Uterus (tissue), 4 donors: ENCODE data around the gene S100PBP. TPM values are rescaled to one million over a fixed set of nuclear protein-coding genes. Genes with fewer than 3 reads are reported as not detected.

ENCODE experiments used
- DNase-seq, 2 donors: peaks; one replicate each; pipeline ENCODE4 v3.0.0-alpha.2; 2019 to 2020
- H3K27ac ChIP-seq, 2 donors: fragments of 200-600 bp; sonication (generic); 1 replicate in 1 of 2; 2 replicates in 1 of 2; pipeline ENCODE4 v1.5.1; 2016 to 2018
- H3K27me3 ChIP-seq, 2 donors: fragments of 200-600 bp; sonication (generic); one replicate each; pipeline ENCODE4 v1.5.1; 2018 to 2019; ENCODE audit warnings: control low read depth in 1 of 2
- H3K36me3 ChIP-seq, 2 donors: fragments of 200-600 bp; sonication (generic); one replicate each; pipeline ENCODE4 v1.5.1; 2019; ENCODE audit warnings: control low read depth in 1 of 2
- H3K4me1 ChIP-seq, 2 donors: fragments of 200-600 bp; sonication (generic); one replicate each; pipeline ENCODE4 v1.5.1; 2018 to 2019; ENCODE audit warnings: control low read depth in 1 of 2
- H3K4me3 ChIP-seq, 2 donors: fragments of 200-600 bp; sonication (generic); 1 replicate in 1 of 2; 2 replicates in 1 of 2; pipeline ENCODE4 v1.5.1; 2018 to 2019; ENCODE audit warnings: mild to moderate bottlenecking in 1 of 2
- H3K9me3 ChIP-seq, 2 donors: fragments of 200-600 bp; sonication (generic); one replicate each; pipeline ENCODE4 v1.5.1; 2019; ENCODE audit warnings: control low read depth in 1 of 2
- POLR2A ChIP-seq, 2 donors: fragments of 450-650 bp; IDR thresholded peaks; one replicate each; pipeline ENCODE4 v1.6.1; 2016; ENCODE audit warnings: antibody characterized with exemption in 2 of 2, mild to moderate bottlenecking in 1 of 2, moderate library complexity in 1 of 2
- intact Hi-C: fragments of 100-400 bp; cut with DNase I; formaldehyde crosslinking; loops from one replicate; pipeline ENCODE4 v1.15.1; 2023; ENCODE audit warnings: low total_unique reads
- total RNA-seq, 4 donors: library from RNA; depleted of rRNA in 3 of 4; stranded (reverse); fragments of >200 nt in 3 of 4; gene quantifications; one replicate each; pipeline versions ENCODE4 v1.1.0 to v1.2.4, GENCODE V29; 2014 to 2023
- TF ChIP-seq, protein P1 (sequence below), 4 experiments: fragments of 200-600 bp in 2 of 4; fragments of 450-650 bp in 2 of 4; sonication (generic) in 2 of 4; IDR thresholded peaks; one replicate each; pipeline ENCODE4 v1.5.1; 2016 to 2019; ENCODE audit warnings: antibody characterized with exemption in 4 of 4, mild to moderate bottlenecking in 2 of 4, moderate library complexity in 1 of 4
- donor health status: DM: yes; HTN: yes; CAD: no.

The S100PBP gene
- total RNA-seq, 4 donors from 2014 or later = 50.2 to 168 (median 76.4) TPM

DNA sequence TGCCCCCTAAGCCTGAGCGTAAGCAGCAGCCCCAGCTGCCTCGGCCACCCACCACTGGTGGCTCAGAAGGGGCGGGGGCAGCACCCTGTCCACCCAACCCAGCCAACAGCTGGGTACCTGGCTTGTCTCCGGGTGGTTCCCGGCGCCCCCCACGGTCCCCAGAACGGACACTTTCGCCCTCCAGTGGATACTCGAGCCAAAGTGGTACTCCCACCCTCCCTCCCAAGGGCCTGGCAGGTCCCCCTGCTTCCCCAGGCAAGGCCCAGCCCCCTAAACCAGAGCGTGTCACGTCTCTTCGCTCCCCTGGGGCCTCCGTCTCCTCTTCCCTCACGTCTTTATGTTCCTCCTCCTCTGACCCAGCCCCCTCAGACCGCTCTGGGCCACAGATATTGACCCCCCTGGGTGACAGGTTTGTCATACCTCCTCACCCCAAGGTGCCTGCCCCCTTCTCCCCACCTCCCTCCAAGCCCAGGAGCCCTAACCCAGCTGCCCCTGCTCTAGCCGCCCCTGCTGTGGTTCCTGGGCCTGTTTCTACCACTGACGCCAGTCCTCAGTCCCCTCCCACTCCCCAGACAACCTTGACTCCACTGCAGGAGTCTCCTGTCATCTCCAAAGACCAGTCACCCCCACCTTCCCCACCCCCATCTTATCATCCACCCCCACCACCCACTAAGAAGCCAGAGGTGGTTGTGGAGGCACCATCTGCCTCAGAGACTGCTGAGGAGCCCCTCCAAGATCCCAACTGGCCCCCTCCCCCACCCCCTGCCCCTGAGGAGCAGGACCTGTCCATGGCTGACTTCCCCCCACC is 46.5 kb upstream of the S100PBP start:
- Histone ChIP-seq H3K4me3 (no peak overlapping the region), H3K27ac (no peak overlapping the region), H3K4me1 (no peaks in the 10 kb centered on the region), H3K27me3 (no peaks in the 10 kb centered on the region), H3K9me3 (no peaks in the 10 kb centered on the region), H3K36me3 (no peaks in the 10 kb centered on the region)
- no peak for TF ChIP-seq POLR2A (IDR thresholded peaks at IDR 0.05)
- TF ChIP-seq, protein P1, sequence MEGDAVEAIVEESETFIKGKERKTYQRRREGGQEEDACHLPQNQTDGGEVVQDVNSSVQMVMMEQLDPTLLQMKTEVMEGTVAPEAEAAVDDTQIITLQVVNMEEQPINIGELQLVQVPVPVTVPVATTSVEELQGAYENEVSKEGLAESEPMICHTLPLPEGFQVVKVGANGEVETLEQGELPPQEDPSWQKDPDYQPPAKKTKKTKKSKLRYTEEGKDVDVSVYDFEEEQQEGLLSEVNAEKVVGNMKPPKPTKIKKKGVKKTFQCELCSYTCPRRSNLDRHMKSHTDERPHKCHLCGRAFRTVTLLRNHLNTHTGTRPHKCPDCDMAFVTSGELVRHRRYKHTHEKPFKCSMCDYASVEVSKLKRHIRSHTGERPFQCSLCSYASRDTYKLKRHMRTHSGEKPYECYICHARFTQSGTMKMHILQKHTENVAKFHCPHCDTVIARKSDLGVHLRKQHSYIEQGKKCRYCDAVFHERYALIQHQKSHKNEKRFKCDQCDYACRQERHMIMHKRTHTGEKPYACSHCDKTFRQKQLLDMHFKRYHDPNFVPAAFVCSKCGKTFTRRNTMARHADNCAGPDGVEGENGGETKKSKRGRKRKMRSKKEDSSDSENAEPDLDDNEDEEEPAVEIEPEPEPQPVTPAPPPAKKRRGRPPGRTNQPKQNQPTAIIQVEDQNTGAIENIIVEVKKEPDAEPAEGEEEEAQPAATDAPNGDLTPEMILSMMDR (IDR thresholded peaks at IDR 0.05) = no peak
- intact Hi-C loops = no loop called here
- DNase-seq = no peak

DNA sequence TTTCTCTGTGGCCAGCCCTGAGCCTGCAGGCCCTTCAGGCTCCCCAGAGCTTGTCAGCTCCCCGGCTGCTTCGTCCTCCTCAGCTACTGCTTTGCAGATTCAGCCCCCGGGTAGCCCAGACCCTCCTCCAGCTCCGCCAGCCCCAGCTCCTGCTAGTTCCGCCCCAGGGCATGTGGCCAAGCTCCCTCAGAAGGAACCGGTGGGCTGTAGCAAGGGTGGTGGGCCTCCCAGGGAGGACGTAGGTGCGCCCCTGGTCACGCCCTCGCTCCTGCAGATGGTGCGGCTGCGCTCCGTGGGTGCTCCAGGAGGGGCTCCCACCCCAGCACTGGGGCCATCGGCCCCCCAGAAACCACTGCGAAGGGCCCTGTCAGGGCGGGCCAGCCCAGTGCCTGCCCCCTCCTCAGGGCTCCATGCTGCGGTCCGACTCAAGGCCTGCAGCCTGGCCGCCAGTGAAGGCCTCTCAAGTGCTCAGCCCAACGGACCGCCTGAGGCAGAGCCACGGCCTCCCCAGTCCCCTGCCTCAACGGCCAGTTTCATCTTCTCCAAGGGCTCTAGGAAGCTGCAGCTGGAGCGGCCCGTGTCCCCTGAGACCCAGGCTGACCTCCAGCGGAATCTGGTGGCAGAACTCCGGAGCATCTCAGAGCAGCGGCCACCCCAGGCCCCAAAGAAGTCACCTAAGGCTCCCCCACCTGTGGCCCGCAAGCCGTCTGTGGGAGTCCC is 45.7 kb upstream of the S100PBP start:
- Histone ChIP-seq H3K4me3 (no peak overlapping the region), H3K27me3 (no peaks in the 10 kb centered on the region), H3K36me3 (no peaks in the 10 kb centered on the region), H3K4me1 (no peaks in the 10 kb centered on the region), H3K9me3 (no peaks in the 10 kb centered on the region), H3K27ac (no peak overlapping the region)
- intact Hi-C loops = no loop called here
- TF ChIP-seq POLR2A (IDR thresholded peaks at IDR 0.05) = no peak
- TF ChIP-seq, protein P1 (IDR thresholded peaks at IDR 0.05) = no peak
- no peak for DNase-seq

DNA sequence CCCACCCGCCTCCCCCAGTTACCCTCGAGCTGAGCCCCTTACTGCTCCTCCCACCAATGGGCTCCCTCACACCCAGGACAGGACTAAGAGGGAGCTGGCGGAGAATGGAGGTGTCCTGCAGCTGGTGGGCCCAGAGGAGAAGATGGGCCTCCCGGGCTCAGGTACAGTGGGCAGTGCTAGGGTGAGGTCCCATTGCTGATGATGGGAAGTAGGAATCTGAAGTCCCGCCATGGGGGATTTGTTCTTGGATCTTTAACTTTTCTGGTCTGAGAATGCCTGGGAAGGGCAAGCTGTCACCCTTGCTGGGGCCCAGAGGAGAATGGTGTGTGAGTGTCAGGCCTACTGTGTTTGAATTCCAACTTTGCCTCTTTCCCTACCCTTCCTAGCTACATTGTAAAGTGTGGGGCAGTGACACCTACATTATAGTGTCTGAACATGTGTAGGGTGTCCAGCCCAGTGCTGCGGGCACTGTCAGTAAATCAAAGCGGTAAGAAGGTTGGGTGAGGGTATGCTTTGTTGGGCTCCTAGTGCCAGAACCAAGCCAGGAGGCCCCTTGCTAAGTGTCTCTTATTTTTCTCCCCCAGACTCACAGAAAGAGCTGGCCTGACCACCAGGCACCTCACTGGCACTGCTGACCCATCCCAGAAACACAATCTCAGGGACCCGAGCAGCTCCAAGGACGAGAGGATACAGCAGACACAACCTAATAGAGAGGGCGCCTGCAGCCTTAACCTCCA is 45.0 kb upstream of the S100PBP start:
- no peaks in the 10 kb centered on the region for H3K27me3 ChIP-seq
- H3K4me1 ChIP-seq = no peaks in the 10 kb centered on the region
- no peak overlapping the region for H3K27ac ChIP-seq
- intact Hi-C loops = no loop called here
- no peak for DNase-seq
- TF ChIP-seq, protein P1 (IDR thresholded peaks at IDR 0.05) = no peak
- TF ChIP-seq POLR2A (IDR thresholded peaks at IDR 0.05) = no peak
- H3K36me3 ChIP-seq = no peaks in the 10 kb centered on the region
- H3K4me3 ChIP-seq = no peak overlapping the region
- no peaks in the 10 kb centered on the region for H3K9me3 ChIP-seq

DNA sequence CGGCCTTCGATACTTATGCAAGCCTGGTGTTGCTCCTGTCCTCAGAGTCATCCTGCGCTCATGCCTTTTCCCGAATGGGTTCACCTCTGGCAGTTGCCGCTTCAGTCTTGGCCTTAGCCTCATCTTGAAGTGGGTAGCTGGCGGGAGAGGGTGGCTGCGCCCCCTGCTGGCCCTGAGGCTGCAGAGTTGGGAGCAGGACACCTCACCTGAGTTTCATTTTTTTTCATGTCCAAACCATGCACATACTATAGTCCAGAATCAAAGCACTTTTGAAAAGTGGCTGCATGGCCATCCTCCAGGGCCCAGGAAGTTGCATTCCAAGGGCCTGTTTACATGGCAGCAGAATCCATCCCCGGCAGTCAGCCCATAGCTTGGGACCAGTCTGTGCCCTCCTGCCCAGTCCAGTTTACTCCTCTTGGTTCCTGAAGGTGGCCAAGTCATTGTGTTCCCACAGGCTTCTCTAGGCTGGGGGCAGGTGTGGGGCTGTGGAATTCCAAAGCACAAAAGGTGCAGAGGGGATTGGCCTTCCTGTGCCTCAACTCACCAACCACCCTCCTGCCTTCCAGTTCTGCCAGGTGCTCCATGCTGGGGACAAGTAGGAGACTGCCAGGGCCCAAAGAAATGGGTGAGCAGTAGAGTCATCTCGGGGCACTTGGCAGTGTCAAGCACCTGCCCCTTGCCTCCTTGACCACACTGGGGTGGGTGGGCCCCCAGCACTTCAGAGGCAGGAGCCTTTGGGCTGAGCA is 44.3 kb upstream of the S100PBP start:
- Histone ChIP-seq H3K27me3 (no peaks in the 10 kb centered on the region), H3K4me1 (no peaks in the 10 kb centered on the region), H3K36me3 (no peaks in the 10 kb centered on the region), H3K27ac (no peak overlapping the region), H3K9me3 (no peaks in the 10 kb centered on the region), H3K4me3 (no peak overlapping the region)
- TF ChIP-seq, protein P1 (IDR thresholded peaks at IDR 0.05) = peak; percentile 92 to 94 (median 94)
- TF ChIP-seq POLR2A (IDR thresholded peaks at IDR 0.05) = no peak
- DNase-seq = peak; percentile 82
- intact Hi-C loops = no loop called here
